Activated CD8-positive, alpha-beta T cell treated with anti-CD3 and anti-CD28 coated beads for 36 hours (primary cell): ENCODE data around the gene PPIB. TPM values are rescaled to one million over a fixed set of nuclear protein-coding genes. Genes with fewer than 3 reads are reported as not detected.

ENCODE experiments used
- ATAC-seq: fragments of 200-7000 bp; cut with Tn5 transposase; one replicate; pipeline ENCODE4 v1.10.0; 2021; ENCODE audit warnings: mild to moderate bottlenecking, moderate library complexity
- CTCF ChIA-PET: fragments of 350-600 bp; sonication (Branson Sonifier 250); formaldehyde crosslinking; loops from one replicate; lab custom pipeline; 2021; ENCODE audit warnings: antibody characterized with exemption; lab: Charles Lee
- POLR2A ChIA-PET: fragments of 350-600 bp; sonication (Branson Sonifier 250); formaldehyde crosslinking; loops from one replicate; lab custom pipeline; 2021; ENCODE audit warnings: antibody characterized with exemption; lab: Charles Lee
- DNase-seq: peaks from one replicate; pipeline ENCODE4 v3.0.0-alpha.2; 2020
- H3K27ac Mint-ChIP-seq: one replicate; pipeline ENCODE4 v1.8.0; 2021; ENCODE audit warnings: mild to moderate bottlenecking, mixed read lengths
- H3K27me3 Mint-ChIP-seq: one replicate; pipeline ENCODE4 v1.8.0; 2021; ENCODE audit warnings: mixed read lengths
- H3K36me3 Mint-ChIP-seq: one replicate; pipeline ENCODE4 v1.8.0; 2021; ENCODE audit warnings: low read depth, mixed read lengths
- H3K4me1 Mint-ChIP-seq: one replicate; pipeline ENCODE4 v1.8.0; 2021; ENCODE audit warnings: low read depth, mixed read lengths
- H3K4me3 Mint-ChIP-seq: one replicate; pipeline ENCODE4 v1.8.0; 2021; ENCODE audit warnings: mild to moderate bottlenecking, moderate library complexity, mixed read lengths
- H3K9me3 Mint-ChIP-seq: one replicate; pipeline ENCODE4 v1.8.0; 2021; ENCODE audit warnings: mixed read lengths
- intact Hi-C: fragments of 100-400 bp; cut with micrococcal nuclease; formaldehyde crosslinking; loops from one replicate; pipeline ENCODE4 v1.10.0; 2022
- total RNA-seq, 2 experiments: library from RNA; stranded (reverse); gene quantifications; one replicate each; pipeline ENCODE4 v1.2.3, GENCODE V29; 2021
- TF ChIP-seq, protein P1 (sequence below): fragments of 200-600 bp; IDR thresholded peaks from one replicate; pipeline ENCODE4 v1.8.0; 2022; ENCODE audit warnings: antibody characterized with exemption, mild to moderate bottlenecking

PPIB gene
- total RNA-seq, 2 experiments from 2014 or later, result 223 to 227 TPM

DNA sequence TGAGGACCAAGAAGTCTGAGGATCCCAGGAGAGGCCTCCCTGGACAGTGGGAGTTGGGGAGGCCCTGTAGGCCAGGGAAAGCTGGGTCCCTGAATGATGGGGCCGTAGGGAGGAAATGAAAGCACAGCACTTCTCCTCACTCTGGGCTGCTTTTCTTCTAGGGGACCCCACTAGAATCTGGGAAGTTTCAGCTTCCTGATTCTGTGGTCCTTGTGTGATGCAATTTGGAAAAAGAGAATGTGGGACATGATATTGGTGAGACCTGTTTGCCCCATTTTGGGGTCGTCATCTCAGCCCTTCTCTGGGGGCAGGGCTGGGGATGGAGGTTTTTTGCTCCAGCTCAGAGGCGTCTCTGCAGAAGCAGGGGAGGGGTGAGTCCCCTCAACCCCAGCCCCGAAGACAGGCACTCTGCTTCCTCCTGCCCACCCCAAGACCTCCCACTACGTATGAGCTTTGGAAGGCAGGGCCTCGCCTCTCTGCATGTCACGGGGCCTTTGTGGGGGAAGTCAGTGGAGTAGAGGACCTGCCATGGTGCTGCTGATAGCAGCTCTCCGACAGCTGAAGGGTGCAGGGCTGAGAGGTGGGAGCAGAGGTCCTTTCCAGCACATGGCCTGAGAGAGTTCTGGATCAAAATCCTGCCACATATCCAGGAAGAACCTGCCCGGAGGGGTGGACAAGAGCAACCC lies 12.8 kb downstream of the PPIB start:
- H3K4me1 Mint-ChIP-seq, result peaks cover 20% of the 10 kb centered on the region
- peaks cover 15% of the 10 kb centered on the region for H3K27me3 Mint-ChIP-seq
- no peak overlapping the region for H3K27ac Mint-ChIP-seq
- ChIA-PET POLR2A (interaction anchor here (0.7 to 4.2 kb wide), 4 partner anchors 10 to 54 kb away, joined by 3 to 30 read pairs (median 10); partner anchors contain the start of genes PPIB and SNX1), CTCF (interaction anchor here (0.9 to 1.4 kb wide), 4 partner anchors 52 to 398 kb away, joined by 3 read pairs; no protein-coding TSS in a partner anchor)
- ATAC-seq (no peak), DNase-seq (no peak)
- intact Hi-C loops, result no loop called here
- TF ChIP-seq, protein P1, sequence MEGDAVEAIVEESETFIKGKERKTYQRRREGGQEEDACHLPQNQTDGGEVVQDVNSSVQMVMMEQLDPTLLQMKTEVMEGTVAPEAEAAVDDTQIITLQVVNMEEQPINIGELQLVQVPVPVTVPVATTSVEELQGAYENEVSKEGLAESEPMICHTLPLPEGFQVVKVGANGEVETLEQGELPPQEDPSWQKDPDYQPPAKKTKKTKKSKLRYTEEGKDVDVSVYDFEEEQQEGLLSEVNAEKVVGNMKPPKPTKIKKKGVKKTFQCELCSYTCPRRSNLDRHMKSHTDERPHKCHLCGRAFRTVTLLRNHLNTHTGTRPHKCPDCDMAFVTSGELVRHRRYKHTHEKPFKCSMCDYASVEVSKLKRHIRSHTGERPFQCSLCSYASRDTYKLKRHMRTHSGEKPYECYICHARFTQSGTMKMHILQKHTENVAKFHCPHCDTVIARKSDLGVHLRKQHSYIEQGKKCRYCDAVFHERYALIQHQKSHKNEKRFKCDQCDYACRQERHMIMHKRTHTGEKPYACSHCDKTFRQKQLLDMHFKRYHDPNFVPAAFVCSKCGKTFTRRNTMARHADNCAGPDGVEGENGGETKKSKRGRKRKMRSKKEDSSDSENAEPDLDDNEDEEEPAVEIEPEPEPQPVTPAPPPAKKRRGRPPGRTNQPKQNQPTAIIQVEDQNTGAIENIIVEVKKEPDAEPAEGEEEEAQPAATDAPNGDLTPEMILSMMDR, result no peak
- no peak overlapping the region for H3K4me3 Mint-ChIP-seq
- H3K36me3 Mint-ChIP-seq, result peaks cover 3% of the 10 kb centered on the region
- no peaks in the 10 kb centered on the region for H3K9me3 Mint-ChIP-seq

DNA sequence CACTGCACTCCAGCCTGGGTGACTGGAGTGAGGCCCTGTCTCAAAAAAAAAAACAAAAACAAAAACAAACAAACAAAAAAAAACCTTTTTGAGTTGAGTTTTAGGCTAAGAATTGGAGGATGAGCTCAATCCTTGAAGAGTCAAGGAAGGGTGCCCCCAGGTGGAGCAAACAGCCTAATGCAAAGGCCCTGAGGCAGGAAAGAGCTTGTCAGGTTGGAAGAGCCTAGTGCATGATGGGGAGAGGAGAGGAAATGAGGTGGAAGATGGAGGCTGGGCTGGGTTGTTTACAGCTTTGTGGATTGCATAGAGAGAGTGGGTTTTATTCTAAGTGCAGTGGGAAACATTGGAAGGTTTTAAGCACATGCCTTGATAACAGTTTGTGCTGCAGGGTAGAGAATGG lies 13.4 kb downstream of the PPIB start:
- no peaks in the 10 kb centered on the region for H3K9me3 Mint-ChIP-seq
- H3K27ac Mint-ChIP-seq, result peak overlapping the region; percentile 9
- peaks cover under 1% of the 10 kb centered on the region for H3K36me3 Mint-ChIP-seq
- peaks cover 15% of the 10 kb centered on the region for H3K27me3 Mint-ChIP-seq
- TF ChIP-seq, protein P1, result no peak
- no peak for ATAC-seq
- POLR2A ChIA-PET, result interaction anchor here (0.7 to 4.2 kb wide), 3 partner anchors 9 to 48 kb away, joined by 3 to 30 read pairs (median 5); partner anchors contain the start of gene PPIB
- H3K4me3 Mint-ChIP-seq, result no peak overlapping the region
- CTCF ChIA-PET, result interaction anchor here (0.7 to 1.4 kb wide), 5 partner anchors 14 to 398 kb away, joined by 3 read pairs; partner anchors contain the start of gene PPIB
- intact Hi-C loops, result no loop called here
- peaks cover 20% of the 10 kb centered on the region for H3K4me1 Mint-ChIP-seq
- peak; percentile 57 for DNase-seq

DNA sequence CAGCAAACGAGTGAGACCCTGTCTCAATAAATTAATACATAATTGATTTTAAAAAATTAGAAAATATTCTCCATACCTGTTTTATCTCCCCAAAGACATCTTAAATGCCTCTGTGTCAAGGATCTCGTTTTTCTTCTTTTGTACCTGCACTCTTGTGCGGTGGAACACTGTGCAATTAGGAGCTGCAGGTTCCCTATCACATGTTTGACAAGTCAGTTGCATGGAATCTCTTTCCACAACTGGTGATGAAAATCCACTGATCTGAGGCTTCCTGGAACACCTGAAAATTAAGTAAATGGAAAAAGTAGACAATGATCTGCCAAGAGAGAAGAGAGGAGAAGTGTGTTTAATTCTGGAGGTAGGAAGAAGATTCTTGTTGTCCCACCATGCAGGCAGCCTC lies 14.2 kb downstream of the PPIB start:
- ChIA-PET CTCF (interaction anchor here (1.2 kb wide), 1 partner anchor 51 kb away, joined by 3 read pairs; no protein-coding TSS in a partner anchor), POLR2A (no interaction called here)
- no peaks in the 10 kb centered on the region for H3K36me3 Mint-ChIP-seq
- no peaks in the 10 kb centered on the region for H3K9me3 Mint-ChIP-seq
- ATAC-seq (no peak), DNase-seq (no peak)
- peaks cover 20% of the 10 kb centered on the region for H3K4me1 Mint-ChIP-seq
- intact Hi-C loops, result no loop called here
- peaks cover 15% of the 10 kb centered on the region for H3K27me3 Mint-ChIP-seq
- TF ChIP-seq, protein P1, result no peak
- no peak overlapping the region for H3K27ac Mint-ChIP-seq
- no peak overlapping the region for H3K4me3 Mint-ChIP-seq

DNA sequence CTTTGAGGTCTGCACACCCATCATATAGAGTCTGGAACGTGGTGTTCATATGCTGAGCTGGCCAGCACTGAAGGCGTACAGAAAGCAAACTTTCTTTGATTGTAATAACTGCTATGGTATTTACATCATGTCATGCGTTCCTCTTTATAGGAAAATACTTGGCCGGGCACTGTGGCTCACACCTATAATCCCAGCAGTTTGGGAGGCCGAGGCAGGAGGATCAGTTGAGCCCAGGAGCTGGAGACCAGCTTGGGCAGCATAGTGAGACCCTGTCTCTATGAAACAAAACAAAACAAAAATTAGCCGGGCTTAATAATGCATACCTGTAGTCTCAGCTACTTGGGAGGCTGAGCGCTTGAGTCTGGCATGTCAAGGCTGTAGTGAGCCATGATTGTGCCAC lies 14.7 kb downstream of the PPIB start:
- H3K4me3 Mint-ChIP-seq, result no peak overlapping the region
- intact Hi-C loops, result no loop called here

More for the DNA sequence above, 14.7 kb downstream of the PPIB start:
- POLR2A ChIA-PET, result no interaction called here
- DNase-seq (no peak), ATAC-seq (no peak)
- no peaks in the 10 kb centered on the region for H3K36me3 Mint-ChIP-seq
- no peaks in the 10 kb centered on the region for H3K9me3 Mint-ChIP-seq
- no peak overlapping the region for H3K27ac Mint-ChIP-seq
- peaks cover 17% of the 10 kb centered on the region for H3K4me1 Mint-ChIP-seq
- TF ChIP-seq, protein P1, result no peak
- CTCF ChIA-PET, result interaction anchor here (1.4 kb wide), 1 partner anchor 26 kb away, joined by 4 read pairs; no protein-coding TSS in a partner anchor
- H3K27me3 Mint-ChIP-seq, result peaks cover 12% of the 10 kb centered on the region
